B cell (primary cell): ENCODE measurements around the gene PLD5. TPM values are rescaled to one million over a fixed set of nuclear protein-coding genes. Genes with fewer than 3 reads are reported as not detected.
"Not testable (repeated sequence)": the region's sequence is repeated elsewhere in the genome, so short reads cannot be mapped to it uniquely, and the experiment has no call there.

Experiments used
- ATAC-seq: fragments of 200-7000 bp; cut with Tn5 transposase; one replicate; pipeline ENCODE4 v1.10.0; 2021; ENCODE audit warnings: low read depth, mild to moderate bottlenecking, moderate number of reproducible peaks, moderate library complexity
- CTCF ChIA-PET: fragments of 350-600 bp; sonication (Branson Sonifier 250); formaldehyde crosslinking; loops from one replicate; lab custom pipeline; 2021; ENCODE audit warnings: antibody characterized with exemption, inconsistent platforms; lab: Charles Lee
- POLR2A ChIA-PET: fragments of 350-600 bp; sonication (Branson Sonifier 250); formaldehyde crosslinking; loops from one replicate; lab custom pipeline; 2021; ENCODE audit warnings: antibody characterized with exemption; lab: Charles Lee
- DNase-seq: peaks from one replicate; pipeline ENCODE4 v3.0.0; 2013
- H2AFZ ChIP-seq: 2 replicates; pipeline ENCODE4 v1.6.1; 2012; ENCODE audit warnings: mild to moderate bottlenecking, low read depth, low read length; ENCODE audit not compliant: insufficient read depth, poor library complexity, severe bottlenecking
- H3K27ac ChIP-seq, 2 donors: 1 replicate in 1 of 2; 2 replicates in 1 of 2; pipeline ENCODE4 v1.5.1; 2012 to 2013; ENCODE audit warnings: low read length in 2 of 2, mild to moderate bottlenecking in 2 of 2, moderate library complexity in 1 of 2
- H3K27me3 ChIP-seq, 4 experiments: fragments of 200-600 bp in 1 of 4; sonication (generic) in 1 of 4; replicated peaks in 1 of 4; 1 replicate in 2 of 4; 2 replicates in 2 of 4; pipeline versions ENCODE4 v1.6.1 to v1.7.0; 2013 to 2016; ENCODE audit warnings: low read length in 3 of 4, mild to moderate bottlenecking in 2 of 4, mixed read lengths in 1 of 4, moderate library complexity in 1 of 4; ENCODE audit not compliant: insufficient read depth in 4 of 4, control insufficient read depth in 3 of 4; ENCODE audit errors: control extremely low read depth in 1 of 4
- H3K36me3 ChIP-seq, 2 experiments: replicated peaks in 1 of 2; 1 replicate in 1 of 2; 2 replicates in 1 of 2; pipeline versions ENCODE4 v1.6.1 to v1.7.1; 2013; ENCODE audit warnings: low read length in 1 of 2; ENCODE audit not compliant: insufficient read depth in 2 of 2, control insufficient read depth in 1 of 2; ENCODE audit errors: control extremely low read depth in 1 of 2, extremely low read depth in 1 of 2
- H3K4me1 ChIP-seq, 2 donors: fragments of 200-600 bp in 1 of 2; sonication (generic) in 1 of 2; 1 replicate in 1 of 2; 2 replicates in 1 of 2; pipeline versions ENCODE4 v1.5.1 to v1.6.1; 2013 to 2017; ENCODE audit warnings: low read length in 2 of 2; ENCODE audit not compliant: control insufficient read depth in 2 of 2, insufficient read depth in 2 of 2
- H3K4me2 ChIP-seq: replicated peaks from 2 replicates; pipeline ENCODE3; 2012; ENCODE audit warnings: mild to moderate bottlenecking, low read depth, low read length; ENCODE audit not compliant: poor library complexity, severe bottlenecking
- H3K4me3 ChIP-seq, 5 experiments: fragments of 200-600 bp in 1 of 5; sonication (generic) in 1 of 5; 1 replicate in 3 of 5; 2 replicates in 2 of 5; pipeline versions ENCODE4 v1.5.1 to v1.7.0; 2011 to 2016; ENCODE audit warnings: low read length in 4 of 5, mild to moderate bottlenecking in 4 of 5, low read depth in 2 of 5, control low read depth in 1 of 5, moderate library complexity in 1 of 5; ENCODE audit not compliant: insufficient read depth in 1 of 5; ENCODE audit errors: control extremely low read depth in 1 of 5, extremely low read depth in 1 of 5
- H3K79me2 ChIP-seq: fragments of 200-600 bp; sonication (generic); one replicate; pipeline ENCODE4 v1.6.0; 2016; ENCODE audit warnings: low read length; ENCODE audit not compliant: control insufficient read depth, insufficient read depth
- H3K9ac ChIP-seq: fragments of 200-600 bp; sonication (generic); 2 replicates; pipeline ENCODE4 v1.6.1; 2017; ENCODE audit warnings: mild to moderate bottlenecking, low read length, moderate library complexity
- H3K9me3 ChIP-seq, 3 donors: one replicate each; pipeline versions ENCODE4 v1.6.1 to v1.7.1; 2013; ENCODE audit warnings: low read length in 2 of 3; ENCODE audit not compliant: control insufficient read depth in 2 of 3, insufficient read depth in 1 of 3; ENCODE audit errors: control extremely low read depth in 1 of 3
- H4K20me1 ChIP-seq: 2 replicates; pipeline ENCODE4 v1.6.0; 2012; ENCODE audit warnings: mild to moderate bottlenecking, low read length; ENCODE audit not compliant: insufficient read depth, control insufficient read depth, poor library complexity, severe bottlenecking
- H3K27ac Mint-ChIP-seq: one replicate; pipeline ENCODE4 v1.8.0; 2021; ENCODE audit warnings: mixed read lengths
- H3K27me3 Mint-ChIP-seq: one replicate; pipeline ENCODE4 v1.8.0; 2021; ENCODE audit warnings: mixed read lengths
- H3K4me1 Mint-ChIP-seq: one replicate; pipeline ENCODE4 v1.8.0; 2021; ENCODE audit warnings: mixed read lengths
- H3K4me3 Mint-ChIP-seq: one replicate; pipeline ENCODE4 v1.8.0; 2021; ENCODE audit warnings: mixed read lengths
- H3K9me3 Mint-ChIP-seq: one replicate; pipeline ENCODE4 v1.8.0; 2022; ENCODE audit warnings: mixed read lengths; ENCODE audit not compliant: insufficient read depth
- WGBS: methylation state at CpG from one replicate; pipeline ENCODE4 v1.1.5; 2013; ENCODE audit warnings: missing lambda C conversion rate; ENCODE audit not compliant: insufficient coverage; 5-methylcytosine and 5-hydroxymethylcytosine counted together
- intact Hi-C: fragments of 100-400 bp; cut with micrococcal nuclease; formaldehyde crosslinking; loops from one replicate; pipeline ENCODE4 v1.10.0; 2022
- polyA plus RNA-seq: library from polyadenylated mRNA; depleted of rRNA; stranded (reverse); fragments of >200 nt; gene quantifications from 2 replicates; pipeline ENCODE4 v1.2.3, GENCODE V29; 2012
- total RNA-seq, 2 donors: library from RNA; stranded (reverse); fragments of 120-200 nt in 1 of 2; gene quantifications; 1 replicate in 1 of 2; 2 replicates in 1 of 2; pipeline versions ENCODE4 v1.2.3 to v1.2.4, GENCODE V29; 2013 to 2022
- TF ChIP-seq, protein P1 (sequence below): fragments of 200-600 bp; IDR thresholded peaks from one replicate; pipeline ENCODE4 v1.8.0; 2022; ENCODE audit warnings: antibody characterized with exemption, mild to moderate bottlenecking

The PLD5 gene
- total and polyA plus RNA-seq, 2 donors (not counting 1 experiment from before 2014, with no cell fraction given) = 0.37 to 1.9 TPM

DNA sequence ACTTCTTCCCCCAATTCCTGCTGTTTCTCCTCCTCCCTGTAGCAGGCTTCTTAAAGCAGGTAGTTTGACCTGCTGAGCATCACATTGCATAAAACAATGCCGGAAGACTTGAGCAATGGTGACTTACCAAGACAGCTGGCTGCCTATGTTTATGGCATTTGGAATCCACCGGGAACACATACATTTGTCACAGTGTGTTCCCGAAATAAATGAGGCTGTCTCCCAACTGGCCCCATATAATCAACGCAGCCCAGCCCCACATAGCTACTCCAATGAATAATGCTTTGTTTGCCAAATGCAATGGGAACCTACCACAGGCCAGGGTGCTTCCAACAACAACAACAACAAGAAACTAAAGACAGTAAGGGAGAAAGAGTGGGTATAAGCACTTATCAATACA, 339.5 kb downstream of the PLD5 start:
- ATAC-seq = no peak

DNA sequence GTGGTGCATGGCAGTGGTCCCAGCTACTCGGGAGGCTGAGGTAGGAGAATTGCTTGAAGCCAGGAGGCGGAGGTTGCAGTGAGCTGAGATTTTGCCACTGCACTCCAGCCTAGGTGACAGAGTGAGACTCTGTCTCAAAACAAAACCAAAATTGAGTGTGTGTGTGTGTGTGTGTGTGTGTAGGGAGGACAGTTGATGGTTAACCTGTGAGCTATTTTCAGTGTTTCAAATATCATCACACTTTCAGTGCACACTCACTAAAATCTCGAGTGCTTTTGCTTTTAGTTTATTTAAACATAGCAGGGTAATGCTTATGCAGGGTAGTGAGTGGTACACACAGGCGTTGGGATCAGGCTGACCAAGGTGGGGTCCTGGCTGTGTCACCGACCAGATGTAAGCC, 344.7 kb downstream of the PLD5 start:
- H3K4me1 ChIP-seq, H3K4me1 Mint-ChIP-seq, H3K27me3 Mint-ChIP-seq, H3K27ac ChIP-seq, H4K20me1 ChIP-seq, H3K9ac ChIP-seq, H3K27me3 ChIP-seq, H3K4me2 ChIP-seq, DNase-seq, intact Hi-C loops, H2AFZ ChIP-seq, H3K9me3 ChIP-seq, H3K79me2 ChIP-seq, H3K36me3 ChIP-seq, H3K27ac Mint-ChIP-seq, ATAC-seq, H3K4me3 ChIP-seq, CTCF ChIA-PET, H3K9me3 Mint-ChIP-seq, POLR2A ChIA-PET, H3K4me3 Mint-ChIP-seq: not testable (repeated sequence)
- 71% methylated on average over 3 of the region's 5 CpGs for WGBS

More for the DNA sequence above, 339.5 kb downstream of the PLD5 start:
- peaks cover 3% of the 10 kb centered on the region for H3K27me3 Mint-ChIP-seq
- no peak overlapping the region for H3K4me3 Mint-ChIP-seq
- Histone ChIP-seq H3K27me3 (no peaks in the 10 kb centered on the region), H2AFZ (no peak overlapping the region), H3K4me1 (no peaks in the 10 kb centered on the region), H3K9ac (no peak overlapping the region), H3K36me3 (no peaks in the 10 kb centered on the region), H3K4me2 (no peak overlapping the region), H4K20me1 (no peaks in the 10 kb centered on the region), H3K4me3 (no peak overlapping the region), H3K9me3 (no peaks in the 10 kb centered on the region), H3K27ac (no peak overlapping the region), H3K79me2 (no peaks in the 10 kb centered on the region)
- H3K27ac Mint-ChIP-seq = no peak overlapping the region
- no peaks in the 10 kb centered on the region for H3K9me3 Mint-ChIP-seq
- 77% methylated on average over 3 of the region's 4 CpGs for WGBS
- H3K4me1 Mint-ChIP-seq = no peaks in the 10 kb centered on the region
- TF ChIP-seq, protein P1, sequence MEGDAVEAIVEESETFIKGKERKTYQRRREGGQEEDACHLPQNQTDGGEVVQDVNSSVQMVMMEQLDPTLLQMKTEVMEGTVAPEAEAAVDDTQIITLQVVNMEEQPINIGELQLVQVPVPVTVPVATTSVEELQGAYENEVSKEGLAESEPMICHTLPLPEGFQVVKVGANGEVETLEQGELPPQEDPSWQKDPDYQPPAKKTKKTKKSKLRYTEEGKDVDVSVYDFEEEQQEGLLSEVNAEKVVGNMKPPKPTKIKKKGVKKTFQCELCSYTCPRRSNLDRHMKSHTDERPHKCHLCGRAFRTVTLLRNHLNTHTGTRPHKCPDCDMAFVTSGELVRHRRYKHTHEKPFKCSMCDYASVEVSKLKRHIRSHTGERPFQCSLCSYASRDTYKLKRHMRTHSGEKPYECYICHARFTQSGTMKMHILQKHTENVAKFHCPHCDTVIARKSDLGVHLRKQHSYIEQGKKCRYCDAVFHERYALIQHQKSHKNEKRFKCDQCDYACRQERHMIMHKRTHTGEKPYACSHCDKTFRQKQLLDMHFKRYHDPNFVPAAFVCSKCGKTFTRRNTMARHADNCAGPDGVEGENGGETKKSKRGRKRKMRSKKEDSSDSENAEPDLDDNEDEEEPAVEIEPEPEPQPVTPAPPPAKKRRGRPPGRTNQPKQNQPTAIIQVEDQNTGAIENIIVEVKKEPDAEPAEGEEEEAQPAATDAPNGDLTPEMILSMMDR = no peak
- DNase-seq = no peak
- ChIA-PET POLR2A (no interaction called here), CTCF (no interaction called here)
- intact Hi-C loops = no loop called here
